ENCODE measurements around the gene RALGPS2. TPM values are rescaled to one million over a fixed set of nuclear protein-coding genes. Genes with fewer than 3 reads are reported as not detected.

Gene RALGPS2
- total RNA-seq, 1 experiment from 2014 or later = 13.3 TPM

- no peaks in the 10 kb centered on the region for H3K4me1 Mint-ChIP-seq (ENCODE audit: insufficient read depth, unreplicated experiment)
- ChIA-PET POLR2A (no interaction called here), CTCF (interaction anchor here (0.5 to 2.1 kb wide), 7 partner anchors 10 to 748 kb away, joined by 3 to 8 read pairs (median 4); no protein-coding TSS in a partner anchor)
- no peak overlapping the region for H3K4me3 Mint-ChIP-seq (ENCODE audit: unreplicated experiment)
- no peak overlapping the region for H3K27ac Mint-ChIP-seq (ENCODE audit: low read depth, unreplicated experiment)
- no peaks in the 10 kb centered on the region for H3K27me3 Mint-ChIP-seq (ENCODE audit: insufficient read depth, unreplicated experiment)
- peaks cover 5% of the 10 kb centered on the region for H3K9me3 Mint-ChIP-seq (ENCODE audit: unreplicated experiment)
- TF ChIP-seq, protein P1, sequence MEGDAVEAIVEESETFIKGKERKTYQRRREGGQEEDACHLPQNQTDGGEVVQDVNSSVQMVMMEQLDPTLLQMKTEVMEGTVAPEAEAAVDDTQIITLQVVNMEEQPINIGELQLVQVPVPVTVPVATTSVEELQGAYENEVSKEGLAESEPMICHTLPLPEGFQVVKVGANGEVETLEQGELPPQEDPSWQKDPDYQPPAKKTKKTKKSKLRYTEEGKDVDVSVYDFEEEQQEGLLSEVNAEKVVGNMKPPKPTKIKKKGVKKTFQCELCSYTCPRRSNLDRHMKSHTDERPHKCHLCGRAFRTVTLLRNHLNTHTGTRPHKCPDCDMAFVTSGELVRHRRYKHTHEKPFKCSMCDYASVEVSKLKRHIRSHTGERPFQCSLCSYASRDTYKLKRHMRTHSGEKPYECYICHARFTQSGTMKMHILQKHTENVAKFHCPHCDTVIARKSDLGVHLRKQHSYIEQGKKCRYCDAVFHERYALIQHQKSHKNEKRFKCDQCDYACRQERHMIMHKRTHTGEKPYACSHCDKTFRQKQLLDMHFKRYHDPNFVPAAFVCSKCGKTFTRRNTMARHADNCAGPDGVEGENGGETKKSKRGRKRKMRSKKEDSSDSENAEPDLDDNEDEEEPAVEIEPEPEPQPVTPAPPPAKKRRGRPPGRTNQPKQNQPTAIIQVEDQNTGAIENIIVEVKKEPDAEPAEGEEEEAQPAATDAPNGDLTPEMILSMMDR (IDR thresholded peaks at IDR 0.05; ENCODE audit: unreplicated experiment) = no peak
- BruUV-seq (replicated peaks) = no TSS peak
- intact Hi-C loops (cut with micrococcal nuclease) = no loop called here
- DNase-seq (ENCODE audit: unreplicated experiment) = no peak
- no peaks in the 10 kb centered on the region for H3K36me3 Mint-ChIP-seq (ENCODE audit: insufficient read depth, unreplicated experiment)
Observed at GRCh38 chr1:178969226-178969987, 244.4 kb downstream of the RALGPS2 start.

DNA sequence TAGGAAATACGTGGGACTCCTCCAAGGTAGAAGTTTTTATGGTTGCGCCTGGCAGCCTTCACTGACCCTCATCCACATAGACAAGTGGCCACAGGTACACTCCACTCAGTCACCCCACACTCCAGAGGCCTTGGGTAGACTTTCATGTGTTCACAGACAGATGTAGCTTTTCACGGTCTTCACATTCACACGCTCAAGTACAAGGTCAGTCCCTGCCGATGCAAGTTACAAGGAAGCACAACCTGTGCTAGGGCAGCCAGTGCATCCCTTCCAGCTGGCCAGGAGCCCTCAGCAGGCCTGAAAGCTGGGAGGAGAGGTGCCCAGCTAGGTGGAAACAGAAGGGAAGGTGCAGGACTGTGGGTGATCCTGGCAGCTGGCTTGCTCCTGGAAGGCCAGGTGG is 245.1 kb downstream of the RALGPS2 start:
- CTCF ChIA-PET = interaction anchor here (0.5 to 1.6 kb wide), 4 partner anchors 21 to 216 kb away, joined by 3 to 8 read pairs (median 4); no protein-coding TSS in a partner anchor
- Mint-ChIP-seq H3K4me3 (ENCODE audit: unreplicated experiment) (no peak overlapping the region), H3K27ac (ENCODE audit: low read depth, unreplicated experiment) (no peak overlapping the region), H3K4me1 (ENCODE audit: insufficient read depth, unreplicated experiment) (no peaks in the 10 kb centered on the region), H3K27me3 (ENCODE audit: insufficient read depth, unreplicated experiment) (no peaks in the 10 kb centered on the region), H3K36me3 (ENCODE audit: insufficient read depth, unreplicated experiment) (no peaks in the 10 kb centered on the region), H3K9me3 (ENCODE audit: unreplicated experiment) (peaks cover 5% of the 10 kb centered on the region)
- TF ChIP-seq, protein P1 (IDR thresholded peaks at IDR 0.05; ENCODE audit: unreplicated experiment) = no peak
- intact Hi-C loops (cut with micrococcal nuclease) = no loop called here
- POLR2A ChIA-PET = interaction anchor here (0.6 kb wide), 1 partner anchor 132 kb away, joined by 3 read pairs; no protein-coding TSS in a partner anchor
- DNase-seq (ENCODE audit: unreplicated experiment) = no peak
- no TSS peak for BruUV-seq (replicated peaks)

Small RNAs within 50 kb of the gene (microRNA-seq; reads per million reads assigned to microRNA genes)
- not detected for gene MIR4424

Other genes with a start within 250 kb of the RALGPS2 start
- gene CLEC20A, start 228.3 kb upstream of the RALGPS2 start, total RNA-seq (2022) = not detected in 2 replicates
- gene TEX35, start 212.1 kb upstream of the RALGPS2 start, total RNA-seq (2022) = not detected in 2 replicates
- not detected in 2 replicates for gene ANGPTL1, start 145.8 kb downstream of the RALGPS2 start, total RNA-seq (2022)

Measured in MCF 10A (cell line).